ENCODE measurements around the gene KRT2.
"Not testable (repeated sequence)": the region's sequence is repeated elsewhere in the genome, so short reads cannot be mapped to it uniquely, and the experiment has no call there.

Gene KRT2

DNA sequence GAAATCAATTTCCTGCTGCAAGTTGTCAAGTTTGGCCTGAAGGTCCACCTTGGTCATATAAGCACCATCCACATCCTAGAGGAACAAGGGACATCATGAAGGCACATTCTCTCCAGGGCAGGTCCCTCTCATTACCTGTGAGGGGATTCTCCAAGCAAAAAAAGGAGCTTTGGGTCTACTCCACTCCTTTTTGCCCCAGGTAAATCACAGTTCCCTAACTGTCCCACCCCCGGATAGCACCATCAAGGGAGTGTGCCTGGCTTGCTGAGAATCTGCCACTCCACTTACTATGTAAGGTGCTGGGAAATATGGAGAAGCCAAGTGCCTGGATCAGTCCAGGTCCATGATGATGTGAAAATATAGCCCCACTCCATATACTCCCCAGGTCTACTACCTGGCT is 25.7 kb upstream of the KRT2 start:
- H3K27me3 Mint-ChIP-seq, result no peaks in the 10 kb centered on the region
- H3K36me3 Mint-ChIP-seq (ENCODE audit: low read depth), result no peaks in the 10 kb centered on the region
- peaks cover 37% of the 10 kb centered on the region for H3K4me1 Mint-ChIP-seq (ENCODE audit: low read depth)
- no peak for DNase-seq
- no peak overlapping the region for H3K4me3 Mint-ChIP-seq
- no peak overlapping the region for H3K27ac Mint-ChIP-seq
- no peaks in the 10 kb centered on the region for H3K9me3 Mint-ChIP-seq

DNA sequence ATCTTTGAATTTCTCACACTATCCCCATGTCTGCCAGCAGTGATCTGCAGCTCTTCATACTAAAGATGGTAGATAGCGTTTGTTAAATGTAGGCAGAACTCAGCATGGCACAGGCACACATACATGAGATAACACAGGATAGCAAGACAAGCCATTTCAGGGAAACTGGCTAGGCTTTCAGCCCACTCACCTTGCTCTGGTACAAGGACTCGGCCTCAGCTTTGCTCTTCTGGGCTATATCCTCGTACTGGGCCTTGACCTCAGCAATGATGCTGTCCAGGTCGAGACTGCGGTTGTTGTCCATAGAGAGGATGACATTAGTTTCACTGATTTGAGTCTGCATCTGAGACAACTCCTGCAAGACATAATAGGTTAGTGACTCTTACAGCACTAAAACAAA is 25.1 kb upstream of the KRT2 start:
- H3K4me1 Mint-ChIP-seq (ENCODE audit: low read depth), result peaks cover 32% of the 10 kb centered on the region
- DNase-seq, result no peak
- H3K27ac Mint-ChIP-seq, result no peak overlapping the region
- no peaks in the 10 kb centered on the region for H3K9me3 Mint-ChIP-seq
- no peak overlapping the region for H3K4me3 Mint-ChIP-seq
- no peaks in the 10 kb centered on the region for H3K36me3 Mint-ChIP-seq (ENCODE audit: low read depth)
- H3K27me3 Mint-ChIP-seq, result no peaks in the 10 kb centered on the region

DNA sequence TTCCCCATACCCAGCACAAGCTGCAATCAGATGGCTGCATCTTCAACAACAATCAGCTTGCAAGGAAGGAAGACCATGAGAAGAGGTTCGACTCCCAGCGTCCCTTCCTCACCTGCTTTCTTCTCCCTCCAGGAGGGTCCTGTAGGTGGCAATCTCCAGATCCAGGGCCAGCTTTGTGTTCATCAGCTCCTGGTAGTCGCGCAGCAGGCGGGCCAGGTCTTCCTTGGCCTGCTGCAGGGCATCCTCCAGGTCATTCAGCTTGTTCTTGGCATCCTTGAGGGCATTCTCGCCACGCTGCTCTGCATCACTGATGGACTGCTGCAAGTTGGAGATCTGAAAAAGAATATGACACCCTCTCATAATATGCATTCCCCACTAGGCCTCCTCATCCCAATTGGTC is 24.2 kb upstream of the KRT2 start:
- Mint-ChIP-seq H3K9me3 (no peaks in the 10 kb centered on the region), H3K36me3 (ENCODE audit: low read depth) (no peaks in the 10 kb centered on the region), H3K27ac (no peak overlapping the region), H3K4me1 (ENCODE audit: low read depth) (peaks cover 22% of the 10 kb centered on the region), H3K4me3 (no peak overlapping the region), H3K27me3 (no peaks in the 10 kb centered on the region)
- DNase-seq, result no peak

DNA sequence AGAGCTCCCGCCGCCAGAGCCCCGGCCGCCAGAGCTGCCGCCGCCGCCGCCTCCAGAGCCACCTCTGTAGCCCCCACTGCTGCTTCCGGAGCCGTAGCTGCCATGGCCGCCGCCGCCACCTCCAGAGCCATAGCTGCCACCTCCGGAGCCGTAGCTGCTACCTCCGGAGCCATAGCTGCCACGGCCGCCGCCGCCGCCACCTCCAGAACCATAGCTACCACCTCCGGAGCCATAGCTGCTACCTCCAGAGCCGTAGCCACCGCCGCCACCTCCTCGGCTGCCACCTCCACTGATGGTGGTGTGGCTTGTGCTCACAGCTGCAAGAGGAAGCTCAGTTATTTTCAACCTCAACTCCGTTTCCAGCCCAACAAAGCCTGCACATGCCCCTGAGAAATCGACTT is 23.3 kb upstream of the KRT2 start:
- Mint-ChIP-seq H3K36me3 (ENCODE audit: low read depth) (no peaks in the 10 kb centered on the region), H3K4me3 (no peak overlapping the region), H3K27ac (no peak overlapping the region), H3K27me3 (no peaks in the 10 kb centered on the region), H3K4me1 (ENCODE audit: low read depth) (peaks cover 14% of the 10 kb centered on the region), H3K9me3 (no peaks in the 10 kb centered on the region)
- no peak for DNase-seq

DNA sequence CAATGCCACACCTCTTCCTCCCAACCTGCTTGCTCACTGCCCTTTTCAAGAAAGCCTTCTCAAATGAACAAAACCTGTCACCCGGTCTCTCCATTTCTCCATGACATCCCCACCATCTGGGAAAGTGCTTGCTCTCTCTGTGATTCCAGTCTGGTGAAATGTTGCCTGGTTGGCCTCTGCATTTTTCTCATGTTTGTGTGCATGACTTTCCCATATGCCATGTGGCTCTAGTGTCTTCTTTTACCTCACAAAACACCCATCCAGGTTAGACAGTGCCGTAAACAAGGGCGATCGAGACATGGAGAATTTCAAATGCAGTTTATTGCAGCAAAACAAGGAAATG is 22.4 kb upstream of the KRT2 start:
- H3K27ac Mint-ChIP-seq, result no peak overlapping the region
- DNase-seq, result no peak
- H3K36me3 Mint-ChIP-seq (ENCODE audit: low read depth), result no peaks in the 10 kb centered on the region
- no peaks in the 10 kb centered on the region for H3K9me3 Mint-ChIP-seq
- H3K4me1 Mint-ChIP-seq (ENCODE audit: low read depth), result peaks cover 10% of the 10 kb centered on the region
- no peak overlapping the region for H3K4me3 Mint-ChIP-seq
- H3K27me3 Mint-ChIP-seq, result no peaks in the 10 kb centered on the region

DNA sequence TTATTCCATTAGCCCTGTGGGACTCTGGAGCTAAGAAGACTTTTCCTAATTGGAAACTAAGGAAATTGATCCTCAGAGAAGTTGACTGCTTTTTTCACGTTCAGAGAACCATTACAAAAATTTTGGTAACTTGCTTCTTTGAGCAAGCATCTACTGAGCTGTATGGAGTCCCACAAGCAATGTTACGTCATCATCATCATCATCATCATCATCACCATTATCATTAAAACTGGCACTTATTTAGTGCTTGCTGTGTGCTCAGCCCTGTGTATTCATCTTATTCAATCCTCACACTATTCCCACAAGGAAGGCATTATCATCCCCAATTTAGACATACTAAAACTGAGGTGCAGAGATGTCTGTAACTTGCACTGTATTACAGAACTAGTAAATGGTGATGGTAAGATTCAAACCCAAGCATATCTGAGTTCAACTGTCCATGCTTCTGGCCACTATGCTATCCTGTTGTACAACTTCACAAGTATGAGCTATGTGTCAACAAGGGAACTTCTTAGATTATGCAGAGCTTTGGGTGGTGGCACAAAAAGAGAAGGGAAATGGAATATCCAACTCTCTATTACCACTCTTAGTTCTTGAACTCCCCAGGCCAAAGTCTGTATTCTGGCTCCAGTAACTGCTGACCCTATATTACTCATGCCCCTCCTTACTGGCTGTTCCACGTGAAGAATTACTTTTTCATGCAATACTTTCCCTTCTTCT is 21.9 kb upstream of the KRT2 start:
- no peak for DNase-seq
- Mint-ChIP-seq H3K9me3 (no peaks in the 10 kb centered on the region), H3K27ac (no peak overlapping the region)

DNA sequence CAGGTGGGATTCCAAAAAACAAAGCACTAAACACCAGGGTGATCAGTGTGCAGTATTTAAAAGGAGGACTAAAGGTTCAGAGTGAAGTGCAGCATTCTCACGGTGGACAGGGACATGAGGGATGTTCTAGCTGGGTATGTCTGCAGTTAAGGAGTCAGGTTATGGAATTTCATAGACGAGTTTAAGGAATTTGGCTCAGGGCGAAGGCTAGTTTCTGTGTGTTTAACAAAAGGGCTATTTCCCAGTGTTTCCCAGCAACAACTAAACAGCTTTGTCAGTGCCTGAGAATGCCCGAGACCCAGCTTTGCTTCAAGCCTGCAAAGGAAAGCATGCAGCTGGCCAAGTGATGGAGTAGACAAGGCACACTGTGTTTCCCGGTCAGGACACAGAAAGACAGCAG is 21.2 kb upstream of the KRT2 start:
- no peak overlapping the region for H3K4me3 Mint-ChIP-seq
- H3K27ac Mint-ChIP-seq, result no peak overlapping the region
- H3K27me3 Mint-ChIP-seq, result no peaks in the 10 kb centered on the region
- DNase-seq, result no peak
- H3K4me1 Mint-ChIP-seq (ENCODE audit: low read depth), result peaks cover 10% of the 10 kb centered on the region
- H3K9me3 Mint-ChIP-seq, result no peaks in the 10 kb centered on the region
- no peaks in the 10 kb centered on the region for H3K36me3 Mint-ChIP-seq (ENCODE audit: low read depth)

More for the DNA sequence above, 21.9 kb upstream of the KRT2 start:
- Mint-ChIP-seq H3K36me3 (ENCODE audit: low read depth) (no peaks in the 10 kb centered on the region), H3K4me3 (no peak overlapping the region), H3K4me1 (ENCODE audit: low read depth) (peaks cover 10% of the 10 kb centered on the region), H3K27me3 (no peaks in the 10 kb centered on the region)

DNA sequence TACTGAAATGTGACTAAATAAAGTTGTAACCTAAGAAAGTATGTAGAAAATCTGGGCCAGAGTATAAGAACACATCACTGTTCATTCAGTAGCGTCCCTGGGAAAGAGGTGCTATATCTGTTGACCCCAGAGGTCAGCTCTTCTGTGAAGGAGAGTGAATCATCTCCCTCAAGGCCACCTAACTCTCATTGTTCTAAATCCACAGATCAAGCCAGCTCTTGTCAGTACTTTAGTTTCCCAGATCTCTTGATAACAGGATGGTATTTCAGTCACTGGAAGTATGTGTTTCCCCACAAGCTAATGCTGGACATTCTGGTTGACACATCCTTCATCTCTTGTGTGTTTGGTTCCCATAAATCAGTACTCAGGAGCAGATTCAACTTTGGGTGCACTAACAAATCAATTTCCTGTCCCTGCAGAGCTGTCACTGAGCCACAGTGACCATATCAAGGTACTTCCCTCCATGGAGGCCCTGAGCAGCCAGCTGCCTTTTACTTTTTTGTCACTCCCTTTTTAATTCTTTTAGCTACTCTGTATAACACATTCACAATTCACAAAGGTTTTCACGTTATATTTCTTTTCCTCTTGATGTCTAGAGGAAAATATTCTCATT is 20.4 kb upstream of the KRT2 start:
- Mint-ChIP-seq H3K4me3 (no peak overlapping the region), H3K4me1 (ENCODE audit: low read depth) (peaks cover 10% of the 10 kb centered on the region), H3K36me3 (ENCODE audit: low read depth) (no peaks in the 10 kb centered on the region), H3K27me3 (no peaks in the 10 kb centered on the region), H3K27ac (no peak overlapping the region), H3K9me3 (no peaks in the 10 kb centered on the region)
- DNase-seq, result no peak

DNA sequence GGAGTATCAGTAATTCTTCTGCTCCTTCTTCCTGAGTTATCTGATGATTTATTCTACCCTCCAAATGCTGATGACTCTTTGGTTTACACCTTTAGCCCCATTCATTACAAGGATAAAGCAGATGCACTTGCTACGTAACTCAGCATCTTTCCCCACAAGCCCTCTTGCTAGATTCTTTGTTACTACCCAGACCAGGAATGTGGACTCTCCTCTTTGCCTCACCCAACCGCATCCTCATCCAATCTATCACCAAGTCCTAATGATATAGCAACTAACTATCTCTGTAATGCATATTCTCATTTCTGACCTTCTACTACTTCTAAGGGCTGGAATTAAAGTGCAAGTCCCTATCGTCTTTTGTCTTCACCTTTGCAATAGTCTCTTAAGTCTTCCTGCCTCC is 18.9 kb upstream of the KRT2 start:
- Mint-ChIP-seq H3K27me3 (no peaks in the 10 kb centered on the region), H3K27ac (no peak overlapping the region), H3K36me3 (ENCODE audit: low read depth) (no peaks in the 10 kb centered on the region), H3K4me1 (ENCODE audit: low read depth) (peaks cover 4% of the 10 kb centered on the region), H3K9me3 (no peaks in the 10 kb centered on the region), H3K4me3 (no peak overlapping the region)
- no peak for DNase-seq

DNA sequence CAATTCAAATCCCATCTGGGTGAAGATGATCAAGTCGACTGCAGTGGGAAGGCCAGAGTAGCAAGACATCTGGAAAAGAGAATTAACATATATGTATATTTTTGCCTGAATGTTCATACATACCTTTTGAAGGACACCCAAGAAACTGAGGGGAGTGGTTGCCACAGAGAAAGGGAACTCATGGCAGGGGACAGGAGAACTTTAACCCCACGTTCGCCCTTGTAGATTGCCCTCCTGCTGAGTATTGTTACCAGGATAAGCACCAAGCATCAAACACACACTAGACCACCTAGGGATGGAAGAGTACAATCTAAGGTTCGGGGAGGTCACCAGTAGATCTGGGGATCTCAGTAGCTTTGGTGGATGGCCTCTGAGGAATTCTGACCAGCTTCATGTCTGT is 18.5 kb upstream of the KRT2 start:
- H3K4me1 Mint-ChIP-seq (ENCODE audit: low read depth), result peaks cover 4% of the 10 kb centered on the region

DNA sequence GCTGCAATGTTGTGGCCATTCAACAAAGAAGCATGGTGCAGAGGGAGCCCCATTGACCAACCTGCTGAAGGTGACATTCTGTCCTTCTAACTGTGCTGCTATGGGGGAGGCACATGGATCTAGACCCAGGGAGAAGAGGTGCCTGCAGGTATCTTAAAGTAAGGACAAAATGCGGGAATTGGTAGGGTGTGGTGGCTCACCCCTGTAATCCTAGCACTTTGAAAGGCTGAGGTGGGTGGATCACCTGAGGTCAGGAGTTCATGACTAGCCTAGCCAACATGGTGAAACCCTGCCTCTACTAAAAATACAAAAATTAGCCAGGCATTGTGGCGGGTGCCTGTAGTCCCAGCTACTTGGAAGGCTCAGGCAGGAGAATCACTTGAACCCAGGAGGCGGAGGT is 17.9 kb upstream of the KRT2 start:
- not testable (repeated sequence) for H3K36me3 Mint-ChIP-seq (ENCODE audit: low read depth); H3K4me3 Mint-ChIP-seq; H3K9me3 Mint-ChIP-seq; H3K4me1 Mint-ChIP-seq (ENCODE audit: low read depth); DNase-seq; H3K27ac Mint-ChIP-seq; H3K27me3 Mint-ChIP-seq

More for the DNA sequence above, 18.5 kb upstream of the KRT2 start:
- Mint-ChIP-seq H3K27me3 (no peaks in the 10 kb centered on the region), H3K9me3 (no peaks in the 10 kb centered on the region), H3K4me3 (no peak overlapping the region), H3K27ac (no peak overlapping the region), H3K36me3 (ENCODE audit: low read depth) (no peaks in the 10 kb centered on the region)
- no peak for DNase-seq

DNA sequence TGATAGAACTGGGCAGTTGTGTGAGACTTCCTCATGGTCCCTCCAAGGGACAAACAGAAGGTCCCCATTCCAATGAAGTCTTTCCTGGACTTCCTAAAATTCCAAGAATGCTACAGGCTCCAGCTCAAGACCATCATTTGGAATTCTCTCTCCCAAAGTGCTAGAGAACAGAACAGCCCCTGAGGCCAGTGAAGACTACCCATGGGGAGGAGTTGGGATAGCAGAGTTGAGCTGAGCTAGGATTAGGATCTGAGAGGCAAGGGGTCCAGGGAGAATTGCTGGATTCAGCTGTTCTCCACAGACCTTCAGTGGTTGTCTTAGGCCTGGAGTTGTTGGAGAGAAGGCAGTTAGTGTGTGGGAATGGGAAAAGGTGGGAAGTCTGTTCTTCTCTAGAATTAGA is 17.4 kb upstream of the KRT2 start:
- H3K4me3 Mint-ChIP-seq, result no peak overlapping the region
- no peaks in the 10 kb centered on the region for H3K27me3 Mint-ChIP-seq
- no peak overlapping the region for H3K27ac Mint-ChIP-seq
- DNase-seq, result no peak
- H3K36me3 Mint-ChIP-seq (ENCODE audit: low read depth), result no peaks in the 10 kb centered on the region
- H3K9me3 Mint-ChIP-seq, result no peaks in the 10 kb centered on the region
- H3K4me1 Mint-ChIP-seq (ENCODE audit: low read depth), result peaks cover 3% of the 10 kb centered on the region

DNA sequence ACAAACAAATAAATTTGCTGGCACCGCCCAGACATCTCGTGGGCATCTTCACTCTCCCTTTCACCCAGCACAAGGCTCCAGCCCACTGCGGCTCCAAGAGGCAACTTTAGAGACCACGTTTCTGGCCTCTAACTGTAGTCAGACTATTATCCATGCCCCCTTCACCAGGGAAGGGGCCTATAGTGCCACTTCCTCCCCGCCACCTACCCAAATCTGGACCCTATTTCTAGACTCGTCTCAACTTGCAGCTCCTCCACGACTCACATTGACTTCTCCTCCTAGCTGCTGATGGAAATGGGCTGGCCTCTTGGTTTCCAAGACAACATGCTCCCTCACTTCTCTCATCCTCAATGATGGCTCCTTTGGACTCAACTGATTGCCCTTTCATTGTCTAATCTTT is 15.9 kb upstream of the KRT2 start:
- Mint-ChIP-seq H3K4me3 (no peak overlapping the region), H3K27me3 (no peaks in the 10 kb centered on the region), H3K4me1 (ENCODE audit: low read depth) (no peaks in the 10 kb centered on the region), H3K36me3 (ENCODE audit: low read depth) (no peaks in the 10 kb centered on the region), H3K9me3 (no peaks in the 10 kb centered on the region), H3K27ac (no peak overlapping the region)
- DNase-seq, result no peak

DNA sequence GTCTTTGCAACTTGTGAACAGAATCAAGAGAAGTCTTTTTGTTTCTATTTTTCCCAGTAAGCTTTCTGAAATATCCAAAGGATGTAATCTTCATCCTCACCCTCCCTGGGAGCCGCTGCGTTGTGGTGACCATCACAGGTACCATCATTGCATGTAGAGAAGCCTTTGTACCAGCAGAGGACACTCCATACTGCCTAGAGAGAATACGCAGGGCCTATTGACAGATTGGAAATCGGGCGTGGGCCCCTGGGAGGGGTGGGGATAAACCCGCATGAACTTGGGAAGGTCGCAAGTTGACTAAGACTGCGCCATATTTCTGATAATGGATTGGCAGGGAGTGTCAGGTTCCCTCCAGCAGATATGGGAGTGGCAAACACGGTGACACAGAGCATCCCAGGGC is 15.5 kb upstream of the KRT2 start:
- Mint-ChIP-seq H3K9me3 (no peaks in the 10 kb centered on the region), H3K4me3 (no peak overlapping the region), H3K36me3 (ENCODE audit: low read depth) (no peaks in the 10 kb centered on the region), H3K27me3 (no peaks in the 10 kb centered on the region), H3K27ac (no peak overlapping the region), H3K4me1 (ENCODE audit: low read depth) (peaks cover under 1% of the 10 kb centered on the region)
- no peak for DNase-seq

DNA sequence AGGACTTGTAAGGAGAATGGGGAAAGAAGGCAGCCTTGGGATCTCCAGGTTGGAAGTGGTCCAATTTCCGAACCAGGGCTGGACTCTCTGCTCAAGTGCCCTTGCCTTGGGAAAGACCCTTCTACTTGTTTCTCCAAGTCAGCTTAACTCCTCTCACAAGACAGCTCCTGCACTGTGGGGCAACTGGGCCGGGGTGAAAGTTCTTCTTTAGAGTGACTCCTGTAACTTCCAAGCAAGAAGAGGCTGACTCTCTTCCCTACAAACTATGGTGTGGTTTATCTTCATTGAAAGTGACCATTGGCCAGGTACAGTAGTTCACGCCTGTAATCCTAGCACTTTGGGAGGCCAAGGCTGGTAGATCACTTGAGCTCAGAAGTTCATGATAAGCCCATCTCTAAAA is 14.5 kb upstream of the KRT2 start:
- Mint-ChIP-seq H3K36me3 (ENCODE audit: low read depth) (no peaks in the 10 kb centered on the region), H3K27me3 (no peaks in the 10 kb centered on the region), H3K9me3 (no peaks in the 10 kb centered on the region), H3K27ac (no peak overlapping the region), H3K4me3 (no peak overlapping the region), H3K4me1 (ENCODE audit: low read depth) (peaks cover 4% of the 10 kb centered on the region)
- no peak for DNase-seq

DNA sequence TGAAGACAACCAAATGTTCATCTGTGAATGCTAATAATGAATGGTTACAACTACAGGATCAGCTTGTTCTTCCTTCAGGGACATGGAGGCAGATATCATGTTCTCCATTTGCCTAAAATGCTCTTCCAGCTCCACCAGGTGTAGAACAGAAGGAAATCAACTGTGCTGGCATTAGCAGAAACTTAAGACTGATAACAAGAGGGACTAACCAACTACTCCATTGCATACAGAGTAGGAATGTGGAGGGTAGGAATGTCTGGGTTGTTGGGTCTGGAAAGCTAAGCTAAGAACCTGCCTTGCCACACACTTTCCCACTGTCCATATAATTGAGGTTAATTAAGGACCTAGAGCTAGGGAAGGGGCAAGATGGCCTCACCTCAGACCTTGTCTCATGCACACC is 11.4 kb upstream of the KRT2 start:
- Mint-ChIP-seq H3K4me3 (no peak overlapping the region), H3K27ac (no peak overlapping the region)

More for the DNA sequence above, 11.4 kb upstream of the KRT2 start:
- DNase-seq, result no peak
- H3K4me1 Mint-ChIP-seq (ENCODE audit: low read depth), result peaks cover 4% of the 10 kb centered on the region
- no peaks in the 10 kb centered on the region for H3K9me3 Mint-ChIP-seq
- no peaks in the 10 kb centered on the region for H3K27me3 Mint-ChIP-seq
- H3K36me3 Mint-ChIP-seq (ENCODE audit: low read depth), result no peaks in the 10 kb centered on the region
